Hepatocyte (in vitro differentiated cells): ENCODE results near the gene ITSN1. TPM values are rescaled to one million over a fixed set of nuclear protein-coding genes. Genes with fewer than 3 reads are reported as not detected.
A peak's percentile ranks its signal among the peaks of the same experiment; 100 is the strongest.

ENCODE experiments used
- DNase-seq: peaks from one replicate; pipeline ENCODE4 v3.0.0-alpha.2; 2016; ENCODE audit warnings: low spot score
- H2AFZ ChIP-seq: fragments of 200-600 bp; sonication (generic); 2 replicates; pipeline ENCODE4 v1.6.0; 2016; ENCODE audit warnings: antibody characterized with exemption, mild to moderate bottlenecking
- H3K27ac ChIP-seq: fragments of 200-600 bp; sonication (generic); 2 replicates; pipeline ENCODE4 v1.5.1; 2016; ENCODE audit warnings: mild to moderate bottlenecking
- H3K27me3 ChIP-seq: fragments of 200-600 bp; sonication (generic); 2 replicates; pipeline ENCODE4 v1.6.1; 2016
- H3K36me3 ChIP-seq: fragments of 200-600 bp; sonication (generic); replicated peaks from 2 replicates; pipeline ENCODE4 v1.5.1; 2016; ENCODE audit warnings: low read depth; ENCODE audit not compliant: insufficient read depth
- H3K4me1 ChIP-seq: fragments of 200-600 bp; sonication (generic); 2 replicates; pipeline ENCODE4 v1.5.1; 2016; ENCODE audit warnings: mild to moderate bottlenecking, moderate library complexity; ENCODE audit not compliant: insufficient read depth
- H3K4me2 ChIP-seq: fragments of 200-600 bp; sonication (generic); 2 replicates; pipeline ENCODE4 v1.6.0; 2016
- H3K4me3 ChIP-seq: fragments of 200-600 bp; sonication (generic); 2 replicates; pipeline ENCODE4 v1.5.1; 2016; ENCODE audit warnings: mild to moderate bottlenecking
- H3K79me2 ChIP-seq: fragments of 200-600 bp; sonication (generic); 2 replicates; pipeline ENCODE4 v1.6.0; 2017; ENCODE audit warnings: mild to moderate bottlenecking
- H3K9me2 ChIP-seq: fragments of 200-600 bp; sonication (generic); replicated peaks from 2 replicates; pipeline ENCODE4 v1.6.0; 2017; ENCODE audit warnings: mild to moderate bottlenecking; ENCODE audit not compliant: insufficient read depth
- H3K9me3 ChIP-seq: fragments of 200-600 bp; sonication (generic); 2 replicates; pipeline ENCODE4 v1.5.1; 2016; ENCODE audit warnings: low read depth, mild to moderate bottlenecking
- H4K20me1 ChIP-seq: fragments of 200-600 bp; sonication (generic); 2 replicates; pipeline ENCODE4 v1.6.0; 2016; ENCODE audit warnings: mild to moderate bottlenecking; ENCODE audit not compliant: insufficient read depth, poor library complexity, severe bottlenecking
- EZH2 ChIP-seq: fragments of 200-600 bp; sonication (generic); IDR thresholded peaks from 2 replicates; pipeline ENCODE4 v1.6.1; 2016; ENCODE audit warnings: antibody characterized with exemption, mild to moderate bottlenecking, borderline replicate concordance
- EZH2phosphoT487 ChIP-seq: fragments of 200-600 bp; sonication (generic); IDR thresholded peaks from one replicate; pipeline ENCODE4 v1.6.1; 2018; ENCODE audit warnings: antibody characterized with exemption, mild to moderate bottlenecking, low read depth, moderate library complexity; ENCODE audit not compliant: unreplicated experiment, severe bottlenecking
- WGBS: methylation state at CpG from one replicate; pipeline ENCODE4 v1.1.6; 2016; ENCODE audit warnings: low lambda C conversion rate; ENCODE audit errors: missing lambda C conversion rate; 5-methylcytosine and 5-hydroxymethylcytosine counted together
- polyA plus RNA-seq: library from polyadenylated mRNA; unstranded; fragments of >200 nt; fragmentation: Nextera tagmentation; extraction: Ambion mirVana; gene quantifications from 2 replicates; pipeline ENCODE4 v1.2.1, GENCODE V29; 2016
- total RNA-seq: library from RNA; depleted of rRNA; stranded (reverse); fragments of >200 nt; gene quantifications from 2 replicates; pipeline ENCODE4 v1.2.3, GENCODE V29; 2014
- TF ChIP-seq, protein P1 (sequence below): fragments of 200-600 bp; sonication (generic); IDR thresholded peaks from 2 replicates; pipeline ENCODE4 v1.5.1; 2016; ENCODE audit warnings: antibody characterized with exemption, mild to moderate bottlenecking; ENCODE audit not compliant: poor library complexity

The ITSN1 gene
- total and polyA plus RNA-seq, 2 experiments from 2014 or later = 43.6 to 46.0 TPM

- DNase-seq = no peak
- H3K4me2 ChIP-seq = no peak overlapping the region
- 64% methylated on average over 4 of the region's 4 CpGs for WGBS
Measured at GRCh38 chr21:33802481-33802880, 160.2 kb downstream of the ITSN1 start.

GRCh38 chr21:33808715-33809367, 166.5 kb downstream of the ITSN1 start:
- WGBS = 93% methylated on average over 2 of the region's 2 CpGs
- Histone ChIP-seq H3K4me3 (no peak overlapping the region), H2AFZ (no peak overlapping the region), H3K79me2 (no peaks in the 10 kb centered on the region), H3K27ac (no peak overlapping the region), H3K4me2 (no peak overlapping the region), H3K9me3 (no peaks in the 10 kb centered on the region), H3K36me3 (no peaks in the 10 kb centered on the region), H3K9me2 (no peaks in the 10 kb centered on the region), H4K20me1 (no peaks in the 10 kb centered on the region), H3K4me1 (no peaks in the 10 kb centered on the region), H3K27me3 (no peaks in the 10 kb centered on the region)
- no peak for DNase-seq
- TF ChIP-seq, protein P1, sequence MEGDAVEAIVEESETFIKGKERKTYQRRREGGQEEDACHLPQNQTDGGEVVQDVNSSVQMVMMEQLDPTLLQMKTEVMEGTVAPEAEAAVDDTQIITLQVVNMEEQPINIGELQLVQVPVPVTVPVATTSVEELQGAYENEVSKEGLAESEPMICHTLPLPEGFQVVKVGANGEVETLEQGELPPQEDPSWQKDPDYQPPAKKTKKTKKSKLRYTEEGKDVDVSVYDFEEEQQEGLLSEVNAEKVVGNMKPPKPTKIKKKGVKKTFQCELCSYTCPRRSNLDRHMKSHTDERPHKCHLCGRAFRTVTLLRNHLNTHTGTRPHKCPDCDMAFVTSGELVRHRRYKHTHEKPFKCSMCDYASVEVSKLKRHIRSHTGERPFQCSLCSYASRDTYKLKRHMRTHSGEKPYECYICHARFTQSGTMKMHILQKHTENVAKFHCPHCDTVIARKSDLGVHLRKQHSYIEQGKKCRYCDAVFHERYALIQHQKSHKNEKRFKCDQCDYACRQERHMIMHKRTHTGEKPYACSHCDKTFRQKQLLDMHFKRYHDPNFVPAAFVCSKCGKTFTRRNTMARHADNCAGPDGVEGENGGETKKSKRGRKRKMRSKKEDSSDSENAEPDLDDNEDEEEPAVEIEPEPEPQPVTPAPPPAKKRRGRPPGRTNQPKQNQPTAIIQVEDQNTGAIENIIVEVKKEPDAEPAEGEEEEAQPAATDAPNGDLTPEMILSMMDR = no peak
- TF ChIP-seq EZH2 (no peak), EZH2phosphoT487 (no peak)

More at GRCh38 chr21:33802481-33802880, 160.2 kb downstream of the ITSN1 start:
- Histone ChIP-seq H4K20me1 (no peaks in the 10 kb centered on the region), H3K9me3 (no peaks in the 10 kb centered on the region), H3K9me2 (no peaks in the 10 kb centered on the region), H3K27me3 (no peaks in the 10 kb centered on the region), H2AFZ (no peak overlapping the region), H3K4me3 (no peak overlapping the region), H3K36me3 (no peaks in the 10 kb centered on the region), H3K4me1 (no peaks in the 10 kb centered on the region), H3K27ac (peak overlapping the region; percentile 6), H3K79me2 (no peaks in the 10 kb centered on the region)
- TF ChIP-seq, protein P1 = no peak
- no peak for TF ChIP-seq EZH2phosphoT487
- no peak for TF ChIP-seq EZH2

GRCh38 chr21:33810766-33811165, 168.5 kb downstream of the ITSN1 start:
- no peaks in the 10 kb centered on the region for H3K9me3 ChIP-seq

More at GRCh38 chr21:33810766-33811165, 168.5 kb downstream of the ITSN1 start:
- Histone ChIP-seq H3K27me3 (no peaks in the 10 kb centered on the region), H3K4me2 (no peak overlapping the region), H3K27ac (no peak overlapping the region), H3K9me2 (no peaks in the 10 kb centered on the region), H2AFZ (no peak overlapping the region), H3K79me2 (no peaks in the 10 kb centered on the region), H3K4me1 (no peaks in the 10 kb centered on the region), H3K4me3 (no peak overlapping the region), H3K36me3 (no peaks in the 10 kb centered on the region), H4K20me1 (no peaks in the 10 kb centered on the region)
- DNase-seq = no peak
- no peak for TF ChIP-seq EZH2
- no peak for TF ChIP-seq EZH2phosphoT487
- TF ChIP-seq, protein P1 = no peak
- 84% methylated on average over 4 of the region's 4 CpGs for WGBS
